Mammary epithelial cell (primary cell): ENCODE results near the gene SPRYD3.
"Not testable (repeated sequence)": the region's sequence is repeated elsewhere in the genome, so short reads cannot be mapped to it uniquely, and the experiment has no call there.

ENCODE experiments used
- CTCF ChIP-seq, 2 donors: IDR thresholded peaks in 1 of 2; conservative IDR thresholded peaks in 1 of 2; 2 replicates each; pipeline ENCODE4 v1.5.1; 2011 to 2012; ENCODE audit warnings: inconsistent platforms in 2 of 2, low read length in 2 of 2, mild to moderate bottlenecking in 2 of 2, control low read depth in 1 of 2, low read depth in 1 of 2; ENCODE audit not compliant: insufficient read depth in 1 of 2; ENCODE audit errors: extremely low read depth in 1 of 2
- EZH2 ChIP-seq: IDR thresholded peaks from 2 replicates; pipeline ENCODE4 v1.6.1; 2012; ENCODE audit warnings: low read length, inconsistent platforms, borderline replicate concordance

GRCh38 chr12:53094796-53095595 is 15.8 kb upstream of the SPRYD3 start:
- TF ChIP-seq CTCF (conservative IDR thresholded peaks at IDR 0.05 in 1 of 2, IDR thresholded peaks at IDR 0.05 in 1 of 2; ENCODE audit: extremely low read depth in 1 of 2, insufficient read depth in 1 of 2, low read depth in 1 of 2, low read length in 2 of 2); EZH2: not testable (repeated sequence)
